GM21360 (cell line): ENCODE results near the gene ZFP36.
"Not testable (repeated sequence)": the region's sequence is repeated elsewhere in the genome, so short reads cannot be mapped to it uniquely, and the experiment has no call there.

ENCODE experiments used
- ATAC-seq: cut with Tn5 transposase; IDR thresholded peaks from one replicate; pipeline ENCODE4 v1.9.1; 2021; ENCODE audit warnings: mild to moderate bottlenecking, moderate library complexity; ENCODE audit not compliant: unreplicated experiment

ZFP36 gene

GRCh38 chr19:39406656-39407409, at the start of gene ZFP36:
Gene ZFP36 (plus strand): TSS chr19:39406847. CDS start chr19:39406905, 58 bp downstream.
- ATAC-seq, result peak; percentile 19

GRCh38 chr19:39359026-39359425, 47.6 kb upstream of the ZFP36 start:
- ATAC-seq, result no peak

- ATAC-seq, result no peak
Measured at GRCh38 chr19:39360599-39360998, 46.0 kb upstream of the ZFP36 start.

- no peak for ATAC-seq
Measured at GRCh38 chr19:39362682-39363657, 43.7 kb upstream of the ZFP36 start.

GRCh38 chr19:39363901-39364457, 42.7 kb upstream of the ZFP36 start:
- ATAC-seq, result no peak

- ATAC-seq, result no peak
Measured at GRCh38 chr19:39365531-39365930, 41.1 kb upstream of the ZFP36 start.

GRCh38 chr19:39369200-39369599, 37.4 kb upstream of the ZFP36 start:
- no peak for ATAC-seq

- no peak for ATAC-seq
Measured at GRCh38 chr19:39370735-39371134, 35.9 kb upstream of the ZFP36 start.

- ATAC-seq, result no peak
Measured at GRCh38 chr19:39372047-39372802, 34.4 kb upstream of the ZFP36 start.

GRCh38 chr19:39372941-39373340, 33.7 kb upstream of the ZFP36 start:
- ATAC-seq, result no peak

GRCh38 chr19:39375929-39376328, 30.7 kb upstream of the ZFP36 start:
- no peak for ATAC-seq

- no peak for ATAC-seq
Measured at GRCh38 chr19:39377373-39378362, 29.0 kb upstream of the ZFP36 start.

GRCh38 chr19:39379366-39379765, 27.3 kb upstream of the ZFP36 start:
- not testable (repeated sequence) for ATAC-seq

- ATAC-seq, result no peak
Measured at GRCh38 chr19:39379865-39380396, 26.7 kb upstream of the ZFP36 start.

GRCh38 chr19:39380521-39381502, 25.8 kb upstream of the ZFP36 start:
- ATAC-seq, result no peak

GRCh38 chr19:39381910-39382611, 24.6 kb upstream of the ZFP36 start:
- ATAC-seq, result no peak

- ATAC-seq, result no peak
Measured at GRCh38 chr19:39382991-39383828, 23.4 kb upstream of the ZFP36 start.
